Jurkat, Clone E6-1 (cell line): ENCODE measurements around the gene SMPD2.

ENCODE experiments used
- DNase-seq: peaks from one replicate; pipeline ENCODE4 v3.0.0-alpha.2; 2011; ENCODE audit warnings: low read depth, low spot score
- H3K4me3 ChIP-seq: 2 replicates; pipeline ENCODE4 v1.5.1; 2011; ENCODE audit warnings: mild to moderate bottlenecking, low read length, control low read depth, moderate library complexity

SMPD2 gene

GRCh38 chr6:109445382-109445781, 4.9 kb downstream of the SMPD2 start:
- DNase-seq = no peak
- H3K4me3 ChIP-seq = no peak overlapping the region

- no peak for DNase-seq
- no peak overlapping the region for H3K4me3 ChIP-seq
Measured at GRCh38 chr6:109446072-109446471, 5.5 kb downstream of the SMPD2 start.

GRCh38 chr6:109446541-109446940, 6.0 kb downstream of the SMPD2 start:
- no peak overlapping the region for H3K4me3 ChIP-seq
- DNase-seq = no peak

- no peak for DNase-seq
- H3K4me3 ChIP-seq = no peak overlapping the region
Measured at GRCh38 chr6:109447087-109447486, 6.6 kb downstream of the SMPD2 start.

- no peak for DNase-seq
- H3K4me3 ChIP-seq = no peak overlapping the region
Measured at GRCh38 chr6:109447878-109448555, 7.5 kb downstream of the SMPD2 start.

GRCh38 chr6:109448615-109449014, 8.1 kb downstream of the SMPD2 start:
- no peak overlapping the region for H3K4me3 ChIP-seq
- DNase-seq = no peak

- H3K4me3 ChIP-seq = no peak overlapping the region
- no peak for DNase-seq
Measured at GRCh38 chr6:109449064-109449794, 8.7 kb downstream of the SMPD2 start.

GRCh38 chr6:109449795-109450673, 9.5 kb downstream of the SMPD2 start:
- peak; percentile 72 for DNase-seq
- H3K4me3 ChIP-seq = peak overlapping the region; percentile 3; the same call in 1 of the 2 replicates

GRCh38 chr6:109450801-109451200, 10.3 kb downstream of the SMPD2 start:
- no peak overlapping the region for H3K4me3 ChIP-seq
- DNase-seq = no peak

- no peak for DNase-seq
- H3K4me3 ChIP-seq = no peak overlapping the region
Measured at GRCh38 chr6:109451376-109451775, 10.9 kb downstream of the SMPD2 start.

- no peak overlapping the region for H3K4me3 ChIP-seq
- no peak for DNase-seq
Measured at GRCh38 chr6:109452181-109452580, 11.7 kb downstream of the SMPD2 start.

GRCh38 chr6:109453156-109453555, 12.6 kb downstream of the SMPD2 start:
- no peak overlapping the region for H3K4me3 ChIP-seq
- no peak for DNase-seq

GRCh38 chr6:109453594-109454495, 13.3 kb downstream of the SMPD2 start:
- DNase-seq = no peak
- H3K4me3 ChIP-seq = peak overlapping the region; percentile 90

- peak; percentile 84 for DNase-seq
- peak overlapping the region; percentile 90 for H3K4me3 ChIP-seq
Measured at GRCh38 chr6:109454496-109455436, 14.2 kb downstream of the SMPD2 start.

- DNase-seq = peak; percentile 60
- peak within 1 kb of the TSS; percentile 90 for H3K4me3 ChIP-seq
Measured at GRCh38 chr6:109455437-109456110, 15.1 kb downstream of the SMPD2 start, which contains the start of gene MICAL1. Gene MICAL1, minus strand, starts transcription at chr6:109455772. Its CDS starts 1,576 bp downstream, at chr6:109454196.

GRCh38 chr6:109456111-109456583, 15.6 kb downstream of the SMPD2 start:
- peak overlapping the region; percentile 51 for H3K4me3 ChIP-seq
- DNase-seq = no peak
